GM19240 (cell line): ENCODE results near the gene PIR.

Experiments used
- DNase-seq: peaks from one replicate; pipeline ENCODE4 v3.0.0; 2011; ENCODE audit warnings: low spot score; ENCODE audit not compliant: insufficient read length

Gene PIR

DNA sequence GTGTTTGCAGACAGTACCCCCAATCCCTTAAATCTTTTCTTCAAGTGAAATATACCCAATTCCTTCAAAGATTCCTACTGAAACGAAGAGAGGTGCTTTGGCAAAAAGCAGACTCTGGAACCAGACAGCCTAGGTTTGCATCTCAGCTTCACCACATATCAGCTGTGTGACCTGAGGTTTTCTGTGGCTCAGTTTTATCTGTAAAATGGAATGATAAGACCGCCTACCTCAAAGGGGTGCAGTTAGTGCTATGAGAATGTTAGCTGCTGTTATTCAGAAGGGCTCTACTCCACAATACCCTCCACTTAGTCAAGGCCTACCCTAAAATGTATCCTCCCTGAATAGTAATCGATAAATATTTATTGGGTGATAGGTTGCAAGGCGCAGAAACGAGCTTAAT, 664 bp downstream of the PIR start:
- DNase-seq: no peak

DNA sequence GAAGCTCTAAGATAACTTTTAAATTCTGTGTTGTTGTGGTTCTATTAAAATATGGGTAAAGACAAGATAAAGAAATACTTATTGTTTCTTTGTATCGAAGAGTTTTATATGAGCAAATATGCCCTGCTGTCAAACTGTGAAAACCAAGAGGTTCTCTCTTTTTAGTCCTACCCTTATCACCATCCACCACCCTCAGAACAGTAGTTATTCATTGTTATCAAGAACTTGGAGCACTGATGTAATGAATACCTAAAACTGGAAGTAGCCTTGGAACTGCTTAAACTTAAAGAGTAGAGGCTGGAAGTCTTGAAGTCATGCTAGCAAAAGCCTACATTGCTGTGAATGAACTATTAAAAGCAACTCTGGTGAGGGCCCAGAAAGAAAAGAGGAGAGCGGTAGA, 9.2 kb downstream of the PIR start:
- no peak for DNase-seq

DNA sequence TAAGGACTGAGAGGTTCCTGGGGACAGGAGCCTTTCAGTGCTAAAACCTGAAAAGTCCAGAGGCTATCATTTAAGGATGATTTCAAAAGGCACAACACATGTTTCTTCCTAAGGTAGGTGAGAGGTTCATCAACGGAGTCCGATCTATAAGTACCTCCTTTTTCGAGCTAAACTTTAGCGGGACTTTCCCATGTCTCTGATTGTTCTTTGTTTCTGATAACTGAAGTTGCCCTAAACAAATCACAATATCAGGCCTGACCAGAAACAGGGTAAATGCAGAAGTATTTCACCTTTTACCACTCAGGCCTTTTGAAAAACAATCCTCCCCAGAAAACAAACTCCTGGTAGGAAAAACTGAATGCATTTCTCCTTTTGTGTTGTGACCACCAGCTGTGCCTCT, 17.6 kb downstream of the PIR start:
- DNase-seq: no peak

DNA sequence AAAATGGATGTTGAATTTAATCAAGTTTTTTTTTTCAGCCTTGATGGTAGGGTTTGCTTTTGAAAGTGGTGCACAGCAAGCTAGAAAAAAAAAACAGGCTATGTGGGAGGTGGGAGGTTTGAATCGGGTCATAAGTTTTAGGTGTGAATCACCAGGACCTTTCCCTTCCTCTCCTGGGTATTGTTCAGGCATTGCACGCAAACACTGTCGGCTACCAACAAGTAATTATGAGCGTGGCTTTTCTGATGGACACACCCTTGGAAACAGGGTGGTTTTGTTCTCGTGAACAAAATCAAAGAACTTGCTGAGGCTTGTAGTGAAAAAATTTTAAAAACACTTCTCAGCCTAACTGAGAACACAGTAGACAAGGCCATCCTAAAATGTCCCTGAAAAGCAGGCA, 18.1 kb downstream of the PIR start:
- DNase-seq: no peak

DNA sequence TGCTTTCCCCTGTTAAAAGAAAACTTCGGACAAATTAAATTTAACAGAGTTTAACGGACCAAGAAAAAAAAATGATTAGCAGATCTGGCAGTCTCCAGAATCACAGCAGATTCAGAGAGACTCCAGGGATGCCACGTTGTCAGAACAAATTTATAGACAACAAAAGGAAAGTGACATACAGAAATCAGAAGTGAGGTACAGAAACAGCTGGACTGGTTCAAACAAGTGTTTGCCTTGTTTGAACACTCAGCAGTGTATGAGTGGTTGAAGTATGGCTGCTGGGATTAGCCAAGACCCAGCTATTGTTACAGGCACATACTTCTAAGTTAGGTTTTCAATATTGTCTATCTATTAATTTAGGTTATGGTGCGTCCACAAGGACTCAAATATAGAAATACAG, 19.1 kb downstream of the PIR start:
- DNase-seq: no peak

DNA sequence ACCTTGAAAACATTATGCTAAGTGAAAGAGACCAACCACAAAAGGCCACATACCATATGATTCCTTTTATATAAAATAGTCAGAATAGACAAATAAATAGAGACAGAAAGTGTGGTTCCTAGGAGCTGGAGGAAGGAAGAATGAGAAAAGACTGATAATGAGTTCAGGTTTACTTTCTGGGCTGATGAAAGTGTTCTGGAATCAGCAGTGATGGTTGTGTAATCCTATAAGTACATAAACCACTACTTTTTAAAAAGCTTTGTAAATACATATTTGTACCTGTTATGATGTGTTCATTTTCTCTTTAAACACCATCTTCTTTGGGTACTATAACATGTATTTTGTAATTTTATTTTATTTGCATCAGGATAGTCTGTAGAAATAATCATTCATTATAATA, 20.6 kb downstream of the PIR start:
- DNase-seq: no peak

DNA sequence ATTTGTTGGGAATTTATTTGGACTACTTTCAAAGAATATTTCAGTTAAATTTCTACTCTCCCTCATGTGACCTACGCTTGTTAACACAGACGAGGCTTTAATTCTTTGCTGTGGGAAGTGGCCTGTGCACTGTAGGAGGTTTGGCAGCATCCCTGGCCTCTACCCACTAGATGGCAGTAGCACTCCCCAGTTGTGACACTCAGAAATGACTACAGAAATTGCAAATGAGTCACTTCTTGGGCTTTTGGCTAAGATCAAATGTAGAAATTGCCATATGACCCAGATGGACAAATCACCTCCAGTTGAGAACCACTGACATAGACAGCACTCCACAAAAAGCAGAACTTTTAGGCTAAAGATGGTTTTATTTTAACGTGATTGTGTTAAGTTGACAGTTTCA, 22.1 kb downstream of the PIR start:
- no peak for DNase-seq

DNA sequence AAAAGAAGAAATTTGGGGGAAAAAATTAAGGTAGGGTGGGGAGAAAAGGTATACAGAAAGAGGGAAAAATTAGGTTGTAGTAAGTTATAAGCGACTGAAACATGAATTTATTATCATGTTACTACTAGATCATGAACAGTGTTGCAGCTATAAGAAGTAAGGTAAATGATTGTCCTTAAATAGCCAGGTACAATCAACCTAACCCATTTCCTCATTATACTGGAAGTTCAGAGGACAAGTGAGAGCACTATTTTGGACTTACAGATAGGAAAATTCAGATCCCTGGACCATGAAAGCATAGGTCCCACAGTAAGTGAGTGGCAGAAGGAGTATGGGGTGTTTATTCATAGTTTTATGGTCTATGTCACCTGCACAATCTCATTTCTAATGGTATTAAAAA, 23.5 kb downstream of the PIR start:
- DNase-seq: no peak

DNA sequence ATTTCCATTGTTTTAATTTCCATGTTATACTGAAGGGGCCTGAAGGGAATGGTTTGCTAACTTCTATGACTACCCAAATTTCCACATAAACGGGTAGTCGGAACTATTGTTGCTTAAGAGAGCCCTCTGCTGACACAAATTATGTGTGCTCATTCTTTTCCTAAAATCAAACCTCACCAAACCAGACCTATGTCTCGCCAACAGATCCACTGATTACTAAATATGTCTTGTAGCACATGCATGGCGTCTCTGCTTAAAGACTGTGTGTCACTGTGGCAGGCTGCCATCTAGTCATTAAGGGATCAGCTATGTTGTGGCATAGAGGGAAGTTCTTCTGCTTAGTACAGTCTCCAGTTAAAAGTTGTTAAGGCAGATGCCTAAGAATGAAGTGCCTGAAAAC, 25.1 kb downstream of the PIR start:
- no peak for DNase-seq

DNA sequence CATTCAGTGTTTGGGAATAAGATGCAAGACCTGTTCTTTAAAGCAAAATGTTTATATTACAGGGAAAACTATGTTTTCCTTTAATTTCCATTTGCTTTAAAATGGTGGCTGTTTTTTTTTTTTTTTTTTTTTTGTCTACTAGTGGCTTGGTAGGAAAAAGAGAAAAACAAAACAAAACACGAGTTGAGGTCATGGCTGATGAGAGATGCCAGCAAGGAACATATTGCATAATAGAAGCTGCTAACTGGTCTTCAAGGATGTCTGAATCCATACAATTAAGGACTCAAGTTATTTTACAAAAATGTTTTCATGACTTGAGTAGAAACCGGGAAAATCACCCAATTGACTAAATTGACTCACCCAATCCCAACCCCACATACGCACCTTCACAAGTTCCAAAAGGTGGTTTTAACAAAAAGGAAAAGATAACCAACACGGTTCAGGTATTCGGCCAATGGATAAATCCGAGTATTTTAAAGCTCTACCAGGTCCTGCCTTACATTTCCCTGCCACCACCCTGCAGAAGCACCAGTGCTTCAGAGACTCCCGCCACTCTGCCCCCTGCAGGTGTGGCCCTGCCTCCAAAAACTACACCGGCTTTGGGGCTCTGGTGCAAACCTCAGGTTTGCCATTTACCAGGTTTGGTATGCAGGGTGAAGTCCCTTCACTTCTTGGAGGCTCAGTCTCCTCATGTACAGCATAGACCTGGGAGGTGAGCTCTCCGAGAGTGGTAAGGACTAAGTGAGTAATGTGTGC, 27.1 kb downstream of the PIR start:
- DNase-seq: no peak

DNA sequence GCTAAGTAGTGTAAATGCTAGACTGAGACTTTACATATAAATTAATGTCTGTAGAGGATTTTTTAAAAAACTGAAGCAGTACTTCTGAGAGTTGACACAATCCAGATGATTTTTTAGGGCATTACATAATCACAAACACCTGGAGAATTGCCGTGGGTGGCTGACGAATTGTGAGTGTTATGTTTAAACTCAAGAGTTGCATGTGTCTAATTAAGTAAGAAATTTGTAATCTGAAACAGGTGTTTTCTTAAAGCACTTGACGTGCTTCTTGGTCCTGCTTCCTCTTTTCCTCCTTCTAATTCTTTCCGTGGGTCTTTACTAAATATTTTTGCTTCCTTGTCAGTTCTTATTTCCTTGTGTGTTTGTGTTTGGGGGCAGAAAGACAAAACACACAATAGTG, 27.8 kb downstream of the PIR start:
- peak; percentile 5 for DNase-seq

DNA sequence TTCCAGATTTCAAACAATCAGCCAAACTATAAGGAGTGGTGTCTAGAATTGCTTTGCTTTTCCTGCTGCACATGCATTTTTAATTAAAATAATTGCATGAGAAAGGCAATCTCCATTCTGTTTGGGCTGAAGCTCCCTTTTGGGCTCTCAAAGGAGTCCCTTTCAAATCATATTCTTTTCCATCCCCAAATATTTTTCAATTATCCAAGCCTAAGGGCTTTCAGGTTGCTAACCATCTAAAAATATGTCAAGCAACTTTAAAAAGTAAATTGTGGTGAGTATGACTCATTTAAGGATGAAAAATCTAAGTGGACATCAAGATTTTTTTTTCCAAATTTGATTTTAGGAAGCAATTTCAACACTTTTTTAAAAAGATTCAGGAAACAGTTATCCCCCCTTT, 28.4 kb downstream of the PIR start:
- no peak for DNase-seq

DNA sequence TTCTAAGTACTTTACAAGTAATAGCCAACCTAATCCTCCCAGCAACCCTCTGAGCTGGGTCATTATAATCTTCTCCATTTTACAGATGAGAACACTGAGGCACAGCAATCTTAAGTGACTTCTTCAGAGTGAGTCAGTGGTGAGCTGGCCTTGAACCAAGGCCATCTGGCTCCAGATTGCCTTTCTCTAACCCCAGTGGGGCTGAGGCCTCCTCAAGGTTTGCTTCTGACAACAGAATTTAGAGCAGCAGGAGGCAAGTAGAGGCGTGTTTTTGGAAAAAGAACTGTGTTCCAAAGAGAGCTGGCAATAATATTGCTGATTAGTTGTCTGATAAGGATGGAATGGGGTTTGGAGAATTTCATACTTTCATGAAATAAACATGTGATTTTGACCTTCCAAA, 41.2 kb downstream of the PIR start:
- no peak for DNase-seq

DNA sequence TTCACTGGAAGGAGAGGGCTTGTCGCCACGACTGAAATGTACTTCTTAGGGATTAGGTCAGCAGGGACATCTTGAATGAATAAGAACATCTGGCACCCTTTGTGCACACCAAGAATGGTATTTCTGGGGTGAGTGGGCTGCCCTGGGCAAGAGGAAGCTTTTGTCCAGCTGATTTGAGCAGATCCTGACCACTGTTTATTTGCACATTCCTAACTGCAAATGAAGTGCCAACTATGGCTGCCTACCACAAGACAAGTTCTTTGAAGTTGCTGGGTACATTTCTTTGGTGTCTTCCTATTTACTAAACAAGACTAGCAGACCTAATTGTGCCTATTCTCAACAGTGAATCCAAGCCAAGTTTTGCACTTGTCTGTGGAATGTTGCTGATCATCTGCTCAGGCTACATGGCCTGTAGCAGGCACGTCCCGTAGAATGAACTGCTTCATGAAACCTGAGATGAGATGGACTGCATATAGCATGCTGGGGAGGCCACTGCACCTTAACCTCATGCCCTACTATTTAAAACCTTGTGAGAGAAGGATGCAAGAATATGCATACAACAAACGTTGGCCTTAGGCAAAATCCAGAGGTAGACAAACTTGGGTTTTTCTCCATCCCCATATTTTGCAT, 45.0 kb downstream of the PIR start:
- DNase-seq: no peak

DNA sequence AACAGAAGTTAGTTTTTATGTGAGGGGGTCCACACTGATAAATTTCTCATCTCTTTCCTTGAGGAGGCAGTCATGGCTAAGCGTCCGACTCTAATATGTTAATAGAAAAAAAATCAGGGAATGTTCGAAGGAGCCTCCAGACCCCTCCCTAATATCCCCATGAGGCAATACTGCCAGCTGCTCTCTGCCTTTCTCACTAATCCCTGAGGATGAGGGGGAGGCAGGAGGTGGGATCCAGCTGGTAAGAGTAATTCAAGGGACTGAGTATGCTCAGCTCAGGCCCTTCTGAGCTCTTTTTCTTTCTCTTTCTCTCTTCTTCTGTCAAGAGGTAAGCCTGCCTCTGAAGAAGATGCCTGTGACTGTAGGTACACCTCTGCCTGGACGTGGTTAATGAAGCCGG, 51.7 kb downstream of the PIR start:
- no peak for DNase-seq

DNA sequence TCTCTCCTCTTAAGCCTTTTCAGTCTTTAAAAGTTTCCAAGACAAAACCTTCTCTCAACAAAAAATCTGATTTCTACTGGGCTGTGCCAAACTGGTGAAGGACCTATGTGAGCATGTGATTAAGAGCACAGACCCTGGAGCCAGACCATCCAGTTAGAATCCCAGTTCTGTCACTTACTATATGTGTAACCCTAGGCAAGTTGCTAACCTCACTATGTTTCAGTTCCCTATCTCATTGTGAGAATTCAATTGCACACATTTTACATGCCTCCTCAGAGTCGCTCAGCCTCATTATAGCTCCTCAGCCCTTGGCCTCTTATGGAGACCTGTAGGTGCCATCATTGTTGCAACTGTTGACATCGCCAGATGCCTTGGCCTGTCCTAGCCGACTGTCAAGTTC, 54.8 kb downstream of the PIR start:
- no peak for DNase-seq

DNA sequence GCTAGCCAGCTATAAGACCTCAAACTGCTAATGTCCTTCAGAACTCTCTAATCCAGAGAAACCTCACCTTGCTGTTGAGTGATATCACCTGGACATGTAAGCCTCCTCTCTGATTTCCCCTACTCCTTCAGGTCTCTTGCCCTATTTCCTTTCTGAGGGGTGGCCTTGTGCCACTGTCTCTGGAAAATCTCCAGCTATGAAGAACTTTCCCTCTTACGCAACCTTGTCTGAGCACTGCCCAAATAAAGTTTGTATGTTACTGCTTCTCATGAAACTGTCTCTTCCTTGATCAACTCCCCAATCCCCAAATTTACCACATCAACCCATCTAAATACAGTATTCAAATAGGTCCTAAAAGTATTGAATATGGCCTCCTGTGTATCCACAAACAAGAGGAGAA, 55.4 kb downstream of the PIR start:
- DNase-seq: no peak

DNA sequence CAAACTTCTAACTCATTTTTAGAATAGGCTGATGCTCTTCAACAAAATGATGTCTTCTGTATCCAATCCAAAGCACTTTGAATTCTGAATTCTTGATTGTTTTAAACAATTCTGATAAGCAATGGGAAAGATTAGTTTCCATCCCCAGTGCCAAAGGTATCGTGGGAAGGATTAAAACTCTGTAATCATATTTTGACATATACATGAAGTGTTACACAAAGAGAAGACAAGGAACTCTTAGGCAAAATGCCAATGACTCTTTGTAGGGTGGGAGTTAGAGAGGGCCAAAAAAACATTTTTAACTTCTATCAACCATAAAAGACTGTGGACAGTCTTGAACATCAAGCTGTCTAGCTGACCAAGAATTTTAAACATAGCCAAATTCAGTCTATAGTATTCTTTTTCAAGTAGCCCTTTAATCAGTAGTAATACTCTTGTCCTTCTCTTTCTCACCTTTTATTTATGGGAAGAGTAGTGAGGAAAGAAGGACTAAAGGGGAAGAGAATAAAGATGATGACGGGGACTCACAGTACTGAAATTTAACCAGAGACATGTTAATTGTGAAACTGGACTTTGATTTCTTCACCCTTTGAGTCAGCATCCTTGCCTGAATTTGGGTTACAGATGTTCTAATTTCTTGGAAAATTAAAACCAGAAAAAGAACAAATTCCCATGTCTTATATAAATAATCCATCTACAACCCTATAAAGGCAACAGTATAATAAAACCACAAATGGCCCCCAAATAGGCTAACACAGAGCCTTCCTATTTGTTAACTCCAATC, 57.1 kb downstream of the PIR start:
- no peak for DNase-seq

DNA sequence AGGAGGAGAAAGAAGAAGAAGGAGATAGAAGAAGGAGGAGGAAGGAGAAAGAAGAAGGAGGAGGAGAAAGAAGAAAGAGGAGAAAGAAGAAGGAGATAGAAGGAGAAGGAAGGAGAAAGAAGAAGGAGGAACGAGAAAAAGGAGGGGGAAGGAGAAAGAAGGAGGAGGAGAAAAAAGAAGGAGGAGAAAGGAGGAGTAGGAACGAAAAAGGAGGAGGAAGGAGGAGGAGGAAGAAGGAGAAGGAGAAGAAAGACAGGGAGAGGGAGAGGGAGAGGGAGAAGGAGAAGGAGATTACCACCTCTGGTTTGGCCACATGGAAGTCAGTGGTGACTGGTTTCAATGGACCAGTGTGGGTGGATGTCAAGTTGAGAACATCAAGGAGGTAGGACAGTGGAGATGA, 58.9 kb downstream of the PIR start:
- DNase-seq: no peak

DNA sequence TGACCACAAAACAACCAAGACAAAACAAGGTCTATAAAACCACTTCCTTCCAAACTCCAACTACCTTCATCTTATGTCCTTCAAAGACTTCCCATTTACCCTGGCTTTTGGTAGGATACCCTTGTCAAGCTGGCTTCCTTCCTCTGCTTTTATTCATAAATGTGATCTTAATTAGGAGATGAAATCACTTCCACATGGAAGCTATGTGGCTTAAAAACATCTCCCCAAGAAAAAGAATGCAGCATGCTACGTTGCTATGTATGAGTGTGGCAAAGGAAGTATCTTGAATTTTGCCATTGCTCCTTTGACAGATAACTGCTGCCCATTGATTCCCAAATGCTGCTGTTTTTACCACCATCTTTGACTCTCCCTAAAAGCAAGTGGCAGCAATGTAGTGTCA, 62.5 kb downstream of the PIR start:
- no peak for DNase-seq

DNA sequence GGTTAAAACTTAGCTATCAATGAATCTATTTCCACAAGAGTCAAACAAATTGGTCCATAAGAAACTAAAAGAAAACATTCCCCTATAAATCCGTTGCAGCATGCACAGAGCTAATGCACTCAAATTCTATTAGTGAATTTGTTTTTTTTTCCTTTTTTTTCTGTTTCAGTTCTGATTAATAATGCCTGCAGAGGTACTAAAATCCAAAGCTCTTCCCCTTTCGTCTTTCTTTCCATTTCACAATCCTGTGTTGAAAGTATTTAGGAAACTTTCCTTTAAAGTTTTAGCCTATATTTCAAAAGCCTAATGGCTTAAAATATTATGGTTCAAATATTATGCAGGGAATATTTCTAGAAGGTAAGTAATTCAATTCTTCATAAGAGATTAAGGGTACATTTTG, 63.1 kb downstream of the PIR start:
- DNase-seq: no peak

DNA sequence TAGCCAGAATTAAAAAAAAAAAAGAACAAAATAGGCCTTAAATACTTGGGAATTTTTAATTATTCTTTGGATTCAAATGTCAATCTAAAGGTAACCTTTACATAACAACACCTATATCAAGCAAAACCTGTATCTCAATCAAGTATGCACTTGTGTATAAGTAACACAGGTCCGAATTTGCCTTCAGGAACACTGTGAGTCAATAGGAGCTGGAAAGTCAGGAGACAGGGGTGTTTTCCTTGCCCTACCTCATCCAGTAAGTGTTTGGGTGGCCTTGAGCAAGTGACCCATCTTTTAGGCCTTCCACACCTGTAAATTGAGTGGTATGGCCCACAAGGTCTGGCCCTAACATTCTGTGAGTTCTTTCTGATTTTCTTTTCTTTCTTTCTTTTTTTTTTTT, 68.1 kb downstream of the PIR start:
- DNase-seq: no peak

DNA sequence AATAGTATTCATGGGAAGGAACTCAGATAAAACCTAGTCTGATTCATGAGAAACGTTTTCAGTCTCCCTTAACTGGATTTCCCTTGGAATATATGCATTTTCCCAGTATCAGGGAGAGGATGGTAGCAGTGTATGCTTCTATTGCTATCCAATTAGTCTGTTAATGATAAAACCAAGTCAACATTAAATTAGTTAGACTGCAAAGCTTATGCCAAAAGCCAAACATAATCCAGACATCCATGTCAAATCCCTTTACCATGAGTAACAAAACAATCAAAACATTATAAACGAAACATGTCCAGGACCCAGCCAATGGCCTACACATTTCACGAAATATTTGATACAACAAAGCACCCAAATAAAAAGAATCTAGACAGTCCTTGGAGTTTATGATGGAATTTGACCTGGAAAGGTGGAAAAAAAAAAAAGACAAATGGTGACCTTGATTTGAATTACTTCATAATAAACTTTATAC, 74.4 kb downstream of the PIR start:
- no peak for DNase-seq
